NB4 (cell line): ENCODE data around the gene CA10.

Experiments
- DNase-seq: peaks from one replicate; pipeline ENCODE4 v3.0.0; 2010; ENCODE audit warnings: low read depth
- H3K4me3 ChIP-seq: one replicate; pipeline ENCODE4 v1.5.1; 2011; ENCODE audit warnings: mild to moderate bottlenecking, low read depth, low read length, moderate library complexity
- CTCF ChIP-seq: IDR thresholded peaks from one replicate; pipeline ENCODE4 v1.5.1; 2012; ENCODE audit warnings: low read depth, low read length
- MAX ChIP-seq: IDR thresholded peaks from 2 replicates; pipeline ENCODE4 v1.6.1; 2011; ENCODE audit warnings: low read depth, low read length
- MYC ChIP-seq: IDR thresholded peaks from 2 replicates; pipeline ENCODE4 v1.6.1; 2011; ENCODE audit warnings: low read depth, low read length
- POLR2A ChIP-seq: IDR thresholded peaks from 2 replicates; pipeline ENCODE4 v1.6.1; 2011; ENCODE audit warnings: mild to moderate bottlenecking; ENCODE audit not compliant: insufficient read length; ENCODE audit errors: extremely low read depth

CA10 gene

GRCh38 chr17:51613255-51613654, 545.3 kb downstream of the CA10 start:
- no peak for DNase-seq
- no peak overlapping the region for H3K4me3 ChIP-seq
- TF ChIP-seq CTCF (no peak), POLR2A (no peak), MAX (no peak)

GRCh38 chr17:51612692-51613091, 545.8 kb downstream of the CA10 start:
- H3K4me3 ChIP-seq, result no peak overlapping the region
- DNase-seq, result no peak
- no peak for TF ChIP-seq CTCF

- DNase-seq, result no peak
- TF ChIP-seq CTCF (no peak), POLR2A (no peak), MYC (no peak), MAX (no peak)
- H3K4me3 ChIP-seq, result no peak overlapping the region
Measured at GRCh38 chr17:51611585-51611984, 546.9 kb downstream of the CA10 start.

- H3K4me3 ChIP-seq, result no peak overlapping the region
- no peak for TF ChIP-seq MAX
- TF ChIP-seq CTCF, result no peak
- TF ChIP-seq MYC, result no peak
- no peak for TF ChIP-seq POLR2A
- no peak for DNase-seq
Measured at GRCh38 chr17:51610834-51611233, 547.7 kb downstream of the CA10 start.

- no peak for TF ChIP-seq MAX
- TF ChIP-seq POLR2A, result no peak
- TF ChIP-seq CTCF, result no peak
- TF ChIP-seq MYC, result no peak
- no peak for DNase-seq
- no peak overlapping the region for H3K4me3 ChIP-seq
Measured at GRCh38 chr17:51610155-51610554, 548.4 kb downstream of the CA10 start.

- DNase-seq, result no peak
- TF ChIP-seq MYC (no peak), MAX (no peak), CTCF (no peak), POLR2A (no peak)
- H3K4me3 ChIP-seq, result no peak overlapping the region
Measured at GRCh38 chr17:51608251-51608933, 550.1 kb downstream of the CA10 start.
